HK-2 (cell line): ENCODE data around the gene SH2B3.
"Not testable (repeated sequence)": the region's sequence is repeated elsewhere in the genome, so short reads cannot be mapped to it uniquely, and the experiment has no call there.

Source experiments
- DNase-seq: peaks from one replicate; pipeline ENCODE4 v3.0.0-alpha.2; 2018; ENCODE audit not compliant: unreplicated experiment

The SH2B3 gene

DNA sequence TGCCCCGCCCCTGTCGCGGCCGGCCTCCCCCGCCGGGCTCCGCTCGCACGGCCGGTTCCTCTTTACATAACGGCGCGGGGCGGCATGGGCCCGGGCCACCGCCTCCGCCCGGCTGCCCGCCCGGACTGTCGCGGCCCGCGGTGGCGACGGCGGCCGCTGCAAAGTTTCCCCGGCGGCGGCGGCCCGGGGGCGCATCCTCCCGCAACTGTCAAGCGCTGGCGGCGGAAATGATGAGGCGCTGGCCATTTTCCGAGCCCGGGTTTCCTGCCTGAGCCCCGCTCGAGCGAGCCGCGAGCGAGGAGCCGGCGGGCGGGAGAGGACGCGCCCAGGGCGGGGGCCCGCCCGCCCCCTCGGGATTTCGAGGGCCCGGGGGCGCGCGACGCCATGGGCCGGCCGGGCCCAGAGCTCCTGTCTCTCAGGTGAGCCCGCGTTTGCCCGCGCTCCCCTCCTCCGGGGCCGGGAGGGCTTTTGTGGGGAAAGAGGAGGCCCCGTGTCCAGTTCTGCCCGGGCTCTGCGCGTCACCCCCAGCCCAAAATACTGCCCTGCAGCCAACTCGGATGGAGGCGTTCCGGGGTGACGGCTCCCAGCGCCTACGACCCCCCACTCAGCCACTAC, at the start of gene SH2B3:
TSS of gene SH2B3 (plus strand) at position 65 of the 615 bp plus-strand sequence. CDS start 12,223 bp downstream, outside the sequence.
- no peak for DNase-seq

- no peak for DNase-seq
Observed at GRCh38 chr12:111359231-111359913, 46.4 kb upstream of the SH2B3 start.

- no peak for DNase-seq
Observed at GRCh38 chr12:111359914-111360276, 45.8 kb upstream of the SH2B3 start.

GRCh38 chr12:111360325-111360930, 45.3 kb upstream of the SH2B3 start:
- no peak for DNase-seq

GRCh38 chr12:111361073-111361716, 44.5 kb upstream of the SH2B3 start:
- no peak for DNase-seq

DNA sequence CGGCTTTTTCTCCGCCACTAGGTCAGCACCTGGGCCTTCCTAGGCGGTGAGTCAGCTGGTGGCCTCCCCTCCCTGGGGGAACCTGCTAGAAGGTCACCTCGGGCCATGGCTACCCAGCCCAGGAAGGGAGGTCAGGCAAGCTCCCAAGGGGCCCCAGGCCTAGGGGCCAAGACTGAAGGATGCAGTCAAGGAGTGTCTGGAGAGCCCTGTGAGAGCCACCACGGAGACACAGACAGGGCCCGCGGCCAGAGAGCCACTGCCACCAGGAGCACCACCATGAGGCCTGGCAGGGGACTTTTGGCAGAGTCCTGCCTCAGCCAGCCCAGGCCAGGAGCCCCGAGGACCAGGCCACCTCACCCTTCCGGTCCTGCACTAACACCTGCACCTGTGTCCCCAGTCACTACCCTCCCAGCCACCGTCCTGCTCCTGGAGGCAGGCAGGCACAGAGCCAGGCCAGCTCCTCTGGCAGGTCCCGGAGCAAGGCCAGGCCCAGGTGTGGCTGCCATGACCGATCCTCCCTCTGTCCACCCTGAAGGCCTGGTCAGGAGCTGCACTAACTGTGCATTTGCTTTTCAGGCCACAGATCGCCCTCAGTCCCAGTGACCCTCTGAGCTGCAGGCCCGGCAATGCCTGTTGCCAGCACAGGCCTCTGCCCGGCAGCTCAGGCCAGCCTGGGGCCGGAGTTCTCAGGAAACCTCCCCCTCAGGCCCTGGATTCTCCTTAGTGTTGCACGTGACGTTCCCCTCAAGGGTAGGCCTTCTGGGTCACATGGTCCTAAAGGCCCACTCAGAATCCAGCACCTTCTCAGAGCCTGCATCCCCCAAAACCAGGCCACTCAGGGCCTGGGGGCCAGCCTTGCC, 43.8 kb upstream of the SH2B3 start:
- no peak for DNase-seq

DNA sequence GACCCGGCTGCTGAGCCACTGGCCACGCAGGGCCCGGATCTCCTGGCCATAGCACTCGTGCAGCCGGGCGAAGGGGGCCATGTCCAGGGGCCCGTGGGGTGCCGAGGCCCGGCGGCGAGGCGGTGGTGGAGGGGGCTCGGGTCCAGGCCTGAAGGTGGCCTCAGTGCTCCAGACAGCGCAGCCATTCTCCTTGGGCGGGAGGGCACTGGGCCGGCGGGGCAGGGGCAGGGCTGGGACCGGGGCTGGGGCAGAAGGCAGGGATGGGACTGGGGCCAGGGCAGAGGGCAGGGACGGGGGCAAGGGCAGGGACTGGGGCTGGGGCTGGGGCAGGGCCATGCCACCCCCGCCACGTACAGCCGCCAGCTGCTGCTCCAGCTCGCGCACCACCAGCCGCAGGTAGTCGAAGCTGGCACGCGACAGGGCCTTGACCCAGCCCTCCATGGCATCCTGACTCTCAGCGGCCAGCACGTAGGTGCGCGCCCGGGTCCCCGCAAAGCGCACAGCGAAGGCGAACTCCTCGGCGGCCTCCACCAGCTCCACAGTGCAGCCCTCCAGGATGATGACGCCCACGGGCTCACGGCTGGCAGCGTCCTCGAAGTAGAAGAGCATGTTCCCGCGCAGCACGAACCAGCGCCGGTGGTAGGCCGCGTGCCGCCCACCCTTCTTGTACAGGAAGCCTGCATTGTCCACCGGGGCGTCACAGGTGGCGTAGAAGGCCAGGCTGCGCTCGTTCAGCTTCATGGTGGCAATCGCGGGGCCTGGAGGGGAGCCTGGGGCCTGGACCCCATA, 42.8 kb upstream of the SH2B3 start:
- DNase-seq: no peak

- no peak for DNase-seq
Observed at GRCh38 chr12:111363578-111363977, 42.1 kb upstream of the SH2B3 start.

GRCh38 chr12:111366075-111366474, 39.6 kb upstream of the SH2B3 start:
- DNase-seq: no peak

DNA sequence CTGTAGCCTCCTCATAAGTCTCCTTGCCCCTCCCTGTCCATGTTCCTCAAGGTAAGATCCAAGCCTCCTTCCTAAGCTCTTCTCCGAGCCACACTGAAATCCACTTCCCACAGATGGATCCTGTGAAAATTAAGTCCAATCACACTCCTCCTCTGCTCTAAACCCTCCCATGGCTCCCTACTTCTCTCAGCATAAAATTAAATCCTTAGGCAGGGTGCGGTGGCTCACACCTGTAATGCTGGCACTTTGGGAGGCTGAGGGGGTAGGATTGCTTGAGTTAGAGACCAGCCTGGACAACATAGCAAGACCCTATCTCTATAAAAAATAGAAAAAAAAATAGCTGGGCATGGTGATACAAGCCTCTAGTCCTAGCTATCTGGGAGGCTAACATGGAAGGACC, 39.1 kb upstream of the SH2B3 start:
- DNase-seq: no peak

- no peak for DNase-seq
Observed at GRCh38 chr12:111367661-111368221, 38.0 kb upstream of the SH2B3 start.

- no peak for DNase-seq
Observed at GRCh38 chr12:111368291-111368787, 37.4 kb upstream of the SH2B3 start.

GRCh38 chr12:111368788-111369495, 36.8 kb upstream of the SH2B3 start, which contains the start of gene PHETA1:
Gene PHETA1 (minus strand): TSS chr12:111369095. CDS start chr12:111363427, 5,668 bp downstream.
- peak; percentile 89 for DNase-seq

DNA sequence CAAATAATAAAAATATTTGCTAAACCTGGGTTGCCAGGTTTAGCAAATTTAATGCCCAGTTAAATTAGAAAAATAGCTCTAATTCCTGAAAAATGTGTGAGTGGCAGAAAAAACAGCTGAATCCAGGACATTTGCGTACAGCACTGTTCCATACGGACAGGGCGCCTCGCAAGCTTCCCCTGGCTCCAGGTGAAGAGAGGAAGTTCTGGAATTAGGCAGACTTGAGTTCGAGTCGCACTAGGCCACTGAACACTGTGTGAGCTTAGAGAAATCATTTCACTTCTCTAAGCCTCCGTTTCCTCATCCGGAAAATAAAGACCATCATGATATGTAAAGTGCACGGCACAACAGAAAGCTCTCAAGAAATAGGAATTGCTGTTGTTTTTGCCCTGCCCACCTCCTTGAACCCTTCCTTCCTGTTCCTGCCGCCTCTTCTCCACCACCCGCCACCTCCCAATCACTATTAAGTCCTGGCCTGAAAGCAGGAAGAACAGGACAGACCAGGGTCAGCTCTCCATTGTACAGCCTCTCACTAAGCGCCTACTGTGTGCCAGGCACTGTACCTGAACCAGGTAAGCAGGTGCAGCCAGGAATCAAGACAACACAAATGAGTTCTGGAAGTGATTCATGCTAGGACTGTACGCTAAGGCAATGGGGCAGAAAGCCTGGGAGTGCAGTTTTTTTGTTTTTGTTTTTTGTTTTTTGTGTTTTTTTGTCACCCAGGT, 36.1 kb upstream of the SH2B3 start:
- no peak for DNase-seq

GRCh38 chr12:111373231-111373630, 32.5 kb upstream of the SH2B3 start:
- DNase-seq: not testable (repeated sequence)

- no peak for DNase-seq
Observed at GRCh38 chr12:111377440-111377839, 28.3 kb upstream of the SH2B3 start.

DNA sequence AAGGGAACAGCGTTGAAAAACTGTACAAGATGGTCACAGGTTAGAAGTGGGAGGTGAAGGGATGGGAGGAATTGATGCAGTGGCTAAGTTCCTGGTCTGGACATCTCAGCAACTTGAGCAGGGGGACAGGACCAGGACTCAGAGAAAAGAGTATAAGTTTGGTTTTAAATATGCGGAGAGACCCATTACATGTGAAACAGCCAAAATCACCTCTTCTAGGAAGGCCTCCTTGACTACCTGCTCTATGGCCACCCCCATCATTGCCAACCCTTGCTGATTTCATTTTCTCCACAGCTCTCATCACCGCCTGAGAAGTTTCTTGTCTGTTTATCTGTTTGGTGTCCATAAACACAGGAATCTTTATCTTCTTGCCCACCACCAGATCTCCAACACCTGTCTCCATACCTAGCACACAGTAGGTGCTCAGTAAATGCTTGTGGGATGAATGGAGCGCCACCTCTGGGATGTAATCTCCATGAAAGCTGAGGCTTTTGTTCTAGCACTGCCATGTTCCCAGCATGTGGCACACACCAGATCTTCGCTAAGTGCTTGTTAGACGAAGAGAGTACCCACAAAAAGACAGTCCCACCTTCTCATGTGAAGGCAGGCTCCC, 25.7 kb upstream of the SH2B3 start:
- DNase-seq: no peak

GRCh38 chr12:111384596-111384995, 21.1 kb upstream of the SH2B3 start:
- no peak for DNase-seq

DNA sequence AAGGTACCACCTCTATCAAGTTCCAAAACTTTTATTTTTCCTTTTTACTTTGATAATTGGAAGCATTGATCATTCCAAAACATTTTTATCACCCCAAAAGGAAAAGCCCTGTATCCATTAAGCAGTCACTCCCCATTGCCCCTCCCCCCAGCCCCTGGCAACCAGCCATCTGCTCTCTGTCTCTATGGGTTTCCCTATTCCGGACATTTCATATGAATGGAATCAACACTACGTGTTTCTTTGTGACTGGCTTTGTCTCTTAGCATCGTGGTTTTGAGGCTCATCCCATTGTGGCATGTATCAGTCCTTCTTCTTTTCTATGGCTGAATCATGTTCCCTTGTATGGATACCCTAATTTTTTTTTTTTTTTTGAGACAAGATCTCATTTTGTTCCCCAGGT, 18.8 kb upstream of the SH2B3 start:
- DNase-seq: no peak
